Astrocyte of the spinal cord (primary cell): Measurements from ENCODE around the gene CHST14.

Experiments
- DNase-seq: peaks from one replicate; pipeline ENCODE4 v3.0.0; 2011; ENCODE audit warnings: low read depth, low spot score
- H3K4me3 ChIP-seq: 2 replicates; pipeline ENCODE4 v1.5.1; 2011; ENCODE audit warnings: low read depth, mild to moderate bottlenecking, low read length, moderate library complexity
- in situ Hi-C: cut with HindIII; loops from 2 replicates; pipeline ENCODE4 v1.10.0; 2017; ENCODE audit warnings: low sequenced_read_pairs
- TF ChIP-seq, protein P1 (sequence below): IDR thresholded peaks from 2 replicates; pipeline ENCODE4 v1.5.1; 2012; ENCODE audit warnings: low read depth, mild to moderate bottlenecking, low read length, inconsistent platforms

The CHST14 gene

DNA sequence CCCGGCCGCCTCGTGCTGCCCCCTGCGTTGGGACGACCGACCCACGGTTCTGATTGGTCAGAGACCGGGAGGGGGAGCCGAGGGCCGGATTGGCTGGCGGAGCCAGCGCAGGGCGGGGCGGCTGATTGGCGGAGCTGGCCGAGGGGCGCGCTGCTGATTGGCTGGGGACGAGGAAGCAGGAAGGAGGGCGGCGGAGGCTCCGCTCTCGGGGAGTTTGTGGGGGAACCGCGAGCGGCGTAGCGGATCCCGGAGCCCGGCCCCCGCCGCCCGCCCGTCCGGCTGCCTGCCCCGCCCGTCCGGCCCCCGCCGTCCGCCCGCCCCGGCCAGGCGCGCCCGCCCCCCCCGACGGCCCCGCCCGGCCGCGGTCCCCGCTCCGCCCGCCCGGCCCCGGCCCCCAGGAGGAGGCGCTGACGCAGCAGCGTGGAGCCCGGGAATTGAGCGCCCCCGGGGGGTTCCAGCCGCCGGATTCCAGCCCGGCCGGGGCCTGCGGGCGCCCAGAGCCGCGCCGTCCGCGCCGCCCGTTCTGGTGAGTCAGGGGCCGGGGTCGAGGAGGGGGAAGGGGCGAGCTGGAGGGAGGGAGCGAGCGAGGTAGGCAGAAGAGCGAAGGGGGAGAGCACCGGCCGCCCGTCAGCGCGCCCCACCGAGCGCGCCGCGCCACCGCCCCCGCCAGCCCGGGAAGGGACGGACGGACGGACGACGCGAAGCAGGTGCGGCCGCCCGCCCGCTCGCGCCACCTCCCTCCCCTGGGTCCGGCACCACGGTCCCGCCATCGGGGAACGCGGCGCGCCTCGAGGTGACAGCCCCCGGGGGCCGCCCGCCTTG lies 29.8 kb upstream of the CHST14 start, which contains the start of gene BAHD1:
BAHD1 (plus strand) TSS at position 211 of the 822 bp plus-strand sequence. CDS start 17,512 bp downstream, outside the sequence.
- in situ Hi-C loops = no loop called here
- peak; percentile 95 for DNase-seq
- H3K4me3 ChIP-seq = peak within 1 kb of the TSS; percentile 67
- TF ChIP-seq, protein P1, sequence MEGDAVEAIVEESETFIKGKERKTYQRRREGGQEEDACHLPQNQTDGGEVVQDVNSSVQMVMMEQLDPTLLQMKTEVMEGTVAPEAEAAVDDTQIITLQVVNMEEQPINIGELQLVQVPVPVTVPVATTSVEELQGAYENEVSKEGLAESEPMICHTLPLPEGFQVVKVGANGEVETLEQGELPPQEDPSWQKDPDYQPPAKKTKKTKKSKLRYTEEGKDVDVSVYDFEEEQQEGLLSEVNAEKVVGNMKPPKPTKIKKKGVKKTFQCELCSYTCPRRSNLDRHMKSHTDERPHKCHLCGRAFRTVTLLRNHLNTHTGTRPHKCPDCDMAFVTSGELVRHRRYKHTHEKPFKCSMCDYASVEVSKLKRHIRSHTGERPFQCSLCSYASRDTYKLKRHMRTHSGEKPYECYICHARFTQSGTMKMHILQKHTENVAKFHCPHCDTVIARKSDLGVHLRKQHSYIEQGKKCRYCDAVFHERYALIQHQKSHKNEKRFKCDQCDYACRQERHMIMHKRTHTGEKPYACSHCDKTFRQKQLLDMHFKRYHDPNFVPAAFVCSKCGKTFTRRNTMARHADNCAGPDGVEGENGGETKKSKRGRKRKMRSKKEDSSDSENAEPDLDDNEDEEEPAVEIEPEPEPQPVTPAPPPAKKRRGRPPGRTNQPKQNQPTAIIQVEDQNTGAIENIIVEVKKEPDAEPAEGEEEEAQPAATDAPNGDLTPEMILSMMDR = peak; percentile 13

DNA sequence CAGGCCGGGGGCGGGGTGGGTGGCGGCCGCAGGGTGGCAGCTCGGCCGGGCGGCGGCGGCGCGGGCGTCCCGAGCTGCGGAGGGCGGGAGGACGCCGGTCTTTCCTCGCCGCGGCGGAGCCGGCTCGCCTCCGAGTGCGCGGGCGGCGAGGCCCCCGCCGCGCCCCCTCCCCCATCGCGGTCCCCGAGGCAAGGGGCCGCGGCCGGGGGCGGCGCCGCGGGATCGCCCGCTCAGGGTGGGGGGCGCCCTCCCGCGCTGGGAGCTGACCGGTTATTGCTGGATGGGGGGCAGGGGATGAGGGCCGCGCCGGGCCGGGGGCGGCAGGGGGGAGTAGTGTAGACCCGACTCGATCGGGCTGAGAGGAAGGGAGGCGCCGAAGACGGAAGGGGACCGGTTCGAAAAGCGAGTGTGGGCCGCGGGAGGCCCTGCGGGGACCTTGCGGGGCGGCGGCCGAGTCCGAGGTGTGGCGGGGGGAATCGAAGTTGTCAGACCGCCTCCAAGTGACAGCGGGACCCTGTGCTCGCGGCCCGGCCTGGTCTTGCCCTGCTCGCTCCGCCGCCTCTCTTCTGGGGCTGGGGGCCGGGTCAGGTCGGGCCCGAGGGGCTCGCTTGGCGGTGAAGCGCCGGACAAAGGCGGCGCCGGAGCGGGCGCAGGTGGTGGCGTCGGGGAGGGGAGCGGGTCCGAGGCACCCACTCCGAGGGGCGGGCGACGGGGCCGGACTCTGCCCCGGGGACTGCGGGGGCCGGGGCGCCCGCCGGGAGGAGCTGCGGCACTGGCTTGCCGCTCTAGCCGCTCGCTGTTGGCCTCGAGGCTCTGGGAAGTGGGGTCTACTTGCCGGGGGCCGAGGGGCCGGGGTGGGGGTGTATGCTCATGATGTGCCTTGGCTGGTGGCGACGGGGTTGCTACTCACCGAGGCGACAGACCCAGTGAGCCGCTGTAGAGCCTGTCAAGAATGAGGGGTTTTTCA lies 28.9 kb upstream of the CHST14 start:
- TF ChIP-seq, protein P1 = no peak
- no peak for DNase-seq
- H3K4me3 ChIP-seq = peak overlapping the region; percentile 67
- in situ Hi-C loops = no loop called here

DNA sequence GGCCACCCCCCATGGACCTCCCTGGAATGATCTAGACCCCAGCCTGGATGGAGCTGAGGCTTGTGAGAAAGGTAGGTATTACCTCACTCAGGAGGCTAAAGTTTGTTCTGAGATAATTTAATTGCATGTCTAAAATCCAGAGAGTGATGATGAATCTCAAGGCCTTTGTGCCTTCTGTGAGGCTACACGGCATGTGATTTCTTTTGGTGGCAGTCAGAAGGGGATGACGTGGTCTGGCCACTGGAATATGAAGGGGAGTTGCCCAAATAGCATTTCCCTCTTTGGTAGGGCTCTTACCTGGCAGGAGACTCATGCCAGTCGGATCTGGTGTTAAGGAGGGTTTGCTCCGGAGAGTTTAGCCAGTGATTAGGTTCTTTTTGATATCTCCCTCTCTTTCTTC lies 27.5 kb upstream of the CHST14 start:
- in situ Hi-C loops = no loop called here
- H3K4me3 ChIP-seq = no peak overlapping the region
- no peak for DNase-seq
- TF ChIP-seq, protein P1 = no peak

DNA sequence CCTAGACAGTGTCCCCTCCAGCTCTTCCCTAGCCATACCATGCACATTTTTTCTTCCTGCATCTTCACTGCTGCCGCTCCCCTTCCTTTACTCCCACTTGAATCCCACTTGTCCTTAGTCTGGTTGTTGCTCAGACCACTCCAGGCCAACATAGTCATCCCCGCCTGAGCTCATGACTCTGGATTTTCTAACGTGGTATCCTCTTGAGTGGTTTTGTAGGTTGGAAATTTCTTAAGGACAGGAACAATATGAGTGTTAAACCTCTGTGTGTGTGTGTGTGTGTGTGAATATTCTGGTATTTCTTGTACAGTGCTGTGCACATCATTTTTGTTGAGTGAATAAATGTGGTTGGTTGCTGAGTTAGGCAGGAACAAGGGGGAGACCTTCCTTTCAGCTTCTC lies 26.9 kb upstream of the CHST14 start:
- in situ Hi-C loops = no loop called here
- TF ChIP-seq, protein P1 = no peak

DNA sequence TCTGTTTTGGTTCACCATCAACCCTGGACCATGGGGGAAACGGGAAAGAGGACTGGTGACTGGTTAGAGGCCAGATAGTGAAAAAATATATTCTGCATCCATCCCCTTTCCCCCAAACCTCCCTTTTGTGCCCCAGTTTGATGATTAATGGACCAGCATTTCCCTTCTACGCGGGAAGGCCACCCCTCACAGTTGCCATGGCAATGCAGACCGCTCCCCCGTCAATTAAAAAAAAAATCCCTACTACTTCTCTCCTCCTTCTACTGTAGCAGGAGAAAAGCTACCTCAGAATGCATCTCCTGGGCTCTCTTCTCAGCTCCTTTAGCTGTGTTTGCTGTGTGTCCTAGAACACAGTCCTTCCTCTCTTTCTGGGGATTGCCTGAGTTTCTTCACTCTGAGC lies 26.0 kb upstream of the CHST14 start:
- TF ChIP-seq, protein P1 = no peak
- in situ Hi-C loops = no loop called here
- no peak overlapping the region for H3K4me3 ChIP-seq
- DNase-seq = no peak

More for the DNA sequence above, 26.9 kb upstream of the CHST14 start:
- no peak overlapping the region for H3K4me3 ChIP-seq
- DNase-seq = no peak

DNA sequence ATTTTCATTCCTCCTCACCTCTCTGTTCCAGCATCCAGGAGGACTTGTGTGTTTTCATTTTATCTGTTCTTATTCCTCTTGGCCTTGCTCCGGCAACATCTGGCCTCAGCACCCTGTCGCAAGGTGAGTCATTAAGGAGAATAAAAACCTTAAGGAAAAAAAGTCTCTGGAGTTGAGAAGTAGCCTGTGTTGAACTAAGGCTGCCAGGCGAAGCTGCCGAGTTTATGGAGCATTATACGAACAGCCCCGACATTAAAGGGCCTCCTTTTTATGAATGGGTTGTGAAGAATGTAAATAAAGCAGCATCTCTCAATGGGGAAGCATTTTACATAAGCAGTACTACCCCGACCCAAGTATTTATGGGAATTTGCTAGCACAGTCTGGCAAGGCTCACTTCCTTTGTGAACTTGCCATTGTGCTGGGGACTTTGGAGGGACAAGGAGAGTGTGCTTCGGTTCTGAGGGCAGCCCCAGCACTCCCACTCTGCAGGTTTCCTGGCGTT lies 25.3 kb upstream of the CHST14 start:
- TF ChIP-seq, protein P1 = no peak

More for the DNA sequence above, 25.3 kb upstream of the CHST14 start:
- H3K4me3 ChIP-seq = no peak overlapping the region
- in situ Hi-C loops = no loop called here
- peak; percentile 64 for DNase-seq
